Measurements from ENCODE around the gene MIER2. TPM values are rescaled to one million over a fixed set of nuclear protein-coding genes. Genes with fewer than 3 reads are reported as not detected.
"Not testable (repeated sequence)": the region's sequence is repeated elsewhere in the genome, so short reads cannot be mapped to it uniquely, and the experiment has no call there.

MIER2 gene
- total RNA-seq, 2 experiments from 2014 or later, result 21.2 to 24.6 TPM

- peaks cover 46% of the 10 kb centered on the region for H3K27me3 Mint-ChIP-seq
- DNase-seq, result no peak
These were observed 71.2 kb downstream of the MIER2 start for GRCh38 chr19:273393-273792.

DNA sequence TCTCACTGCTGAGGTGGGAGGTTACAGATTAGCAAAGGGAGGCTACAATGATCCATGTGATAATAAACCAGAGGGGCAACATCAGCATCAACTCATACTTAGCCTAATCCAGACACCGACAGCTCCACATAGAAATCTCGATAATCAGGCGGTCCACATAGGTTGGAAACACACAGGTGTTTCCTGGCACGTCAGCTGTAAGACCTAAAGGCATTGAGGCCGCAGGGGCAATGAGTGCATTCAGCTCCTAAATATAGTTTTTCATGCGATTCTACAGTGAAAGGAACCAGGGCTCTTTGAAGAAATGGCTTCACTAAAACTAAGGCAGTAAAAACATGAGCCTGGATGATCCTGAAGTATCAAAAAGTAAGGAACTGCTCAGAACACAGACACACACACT lies 72.7 kb downstream of the MIER2 start:
- CTCF ChIA-PET, result interaction anchor here (0.9 kb wide), 1 partner anchor 24 kb away, joined by 3 read pairs; no protein-coding TSS in a partner anchor
- H3K9me3 Mint-ChIP-seq (ENCODE audit: low read depth), result no peaks in the 10 kb centered on the region

More at GRCh38 chr19:273393-273792, 71.2 kb downstream of the MIER2 start:
- CTCF ChIA-PET, result no interaction called here
- Mint-ChIP-seq H3K36me3 (ENCODE audit: low read depth) (no peaks in the 10 kb centered on the region), H3K27ac (no peak overlapping the region), H3K9me3 (ENCODE audit: low read depth) (no peaks in the 10 kb centered on the region), H3K4me1 (no peaks in the 10 kb centered on the region), H3K4me3 (no peak overlapping the region)
- intact Hi-C loops (cut with DNase I, micrococcal nuclease), result no loop called here
- POLR2A ChIA-PET, result no interaction called here
- no peak for ATAC-seq

DNA sequence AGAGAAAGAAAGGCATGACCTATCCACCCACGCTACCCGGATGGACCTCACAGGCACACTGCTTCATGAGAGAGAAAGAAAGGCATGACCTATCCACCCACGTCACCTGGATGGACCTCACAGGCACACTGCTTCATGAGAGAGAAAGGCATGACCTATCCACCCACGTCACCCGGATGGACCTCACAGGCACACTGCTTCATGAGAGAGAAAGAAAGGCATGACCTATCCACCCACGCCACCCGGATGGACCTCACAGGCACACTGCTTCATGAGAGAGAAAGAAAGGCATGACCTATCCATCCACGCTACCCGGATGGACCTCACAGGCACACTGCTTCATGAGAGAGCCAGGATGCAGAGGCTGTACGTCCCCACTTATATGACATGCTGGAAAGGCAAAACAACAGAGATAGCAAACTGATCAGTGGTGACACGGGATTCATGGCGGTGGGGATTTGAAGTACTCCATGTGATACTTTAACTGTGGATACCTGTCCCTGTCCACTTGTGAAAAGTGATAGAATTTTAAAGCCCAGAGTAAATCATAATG lies 73.8 kb downstream of the MIER2 start:
- CTCF ChIA-PET; H3K4me3 Mint-ChIP-seq; DNase-seq; ATAC-seq; POLR2A ChIA-PET; intact Hi-C loops (cut with DNase I, micrococcal nuclease); H3K27ac Mint-ChIP-seq; H3K9me3 Mint-ChIP-seq (ENCODE audit: low read depth); H3K36me3 Mint-ChIP-seq (ENCODE audit: low read depth): not testable (repeated sequence)
- peaks cover 10% of the 10 kb centered on the region for H3K4me1 Mint-ChIP-seq
- H3K27me3 Mint-ChIP-seq, result peaks cover 45% of the 10 kb centered on the region

More for the DNA sequence above, 72.7 kb downstream of the MIER2 start:
- ATAC-seq (no peak), DNase-seq (no peak)
- no peak overlapping the region for H3K4me3 Mint-ChIP-seq
- H3K4me1 Mint-ChIP-seq, result peaks cover 6% of the 10 kb centered on the region
- H3K36me3 Mint-ChIP-seq (ENCODE audit: low read depth), result no peaks in the 10 kb centered on the region
- intact Hi-C loops (cut with DNase I, micrococcal nuclease), result no loop called here
- POLR2A ChIA-PET, result no interaction called here
- no peak overlapping the region for H3K27ac Mint-ChIP-seq
- H3K27me3 Mint-ChIP-seq, result peaks cover 45% of the 10 kb centered on the region

DNA sequence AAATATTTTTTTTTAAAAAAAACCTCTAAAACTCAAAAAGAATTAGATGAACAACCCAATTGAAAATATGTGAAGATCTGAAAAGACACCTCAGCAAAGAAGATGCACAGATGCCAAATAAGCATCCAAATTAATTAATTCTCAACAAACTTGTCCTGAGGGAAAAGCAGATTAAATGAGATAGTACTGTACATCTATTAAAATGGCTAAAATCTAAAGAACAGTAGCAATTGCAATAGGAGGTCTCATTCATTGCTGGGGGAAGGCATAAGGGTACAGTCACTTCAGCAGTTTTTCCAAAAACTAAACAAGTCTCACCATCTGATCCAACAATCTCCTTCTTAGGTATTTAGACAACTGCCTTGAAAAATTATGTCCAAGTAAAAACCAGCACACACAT lies 75.4 kb downstream of the MIER2 start:
- intact Hi-C loops (cut with DNase I, micrococcal nuclease), result no loop called here
- DNase-seq (no peak), ATAC-seq (no peak)
- ChIA-PET CTCF (no interaction called here), POLR2A (no interaction called here)
- Mint-ChIP-seq H3K36me3 (ENCODE audit: low read depth) (no peaks in the 10 kb centered on the region), H3K4me1 (peaks cover 10% of the 10 kb centered on the region), H3K27me3 (peaks cover 50% of the 10 kb centered on the region), H3K4me3 (no peak overlapping the region), H3K27ac (no peak overlapping the region), H3K9me3 (ENCODE audit: low read depth) (no peaks in the 10 kb centered on the region)

DNA sequence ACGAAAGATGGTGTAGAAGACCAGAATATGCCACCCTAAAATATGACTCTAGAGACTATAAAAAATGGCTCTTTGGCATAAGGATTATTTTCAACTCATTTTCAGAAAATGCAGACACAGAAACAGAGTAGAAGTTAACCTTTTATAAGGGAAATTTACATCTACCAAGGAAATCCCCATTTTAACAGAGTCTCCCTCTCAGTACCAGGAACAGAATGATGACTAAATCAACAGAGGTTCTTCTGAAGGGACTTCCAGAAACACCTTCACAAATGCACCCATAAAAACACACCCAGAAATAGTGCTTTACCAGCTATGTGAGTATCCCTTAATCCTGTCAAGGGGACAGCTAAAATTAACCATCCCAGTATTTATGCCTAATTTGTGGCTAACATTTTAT lies 82.5 kb downstream of the MIER2 start:
- Mint-ChIP-seq H3K9me3 (ENCODE audit: low read depth) (no peaks in the 10 kb centered on the region), H3K36me3 (ENCODE audit: low read depth) (no peaks in the 10 kb centered on the region), H3K27ac (peak overlapping the region; percentile 75), H3K4me3 (no peak overlapping the region), H3K4me1 (peaks cover 22% of the 10 kb centered on the region), H3K27me3 (peaks cover 36% of the 10 kb centered on the region)
- DNase-seq, result no peak
- ChIA-PET POLR2A (no interaction called here), CTCF (interaction anchor here (0.6 kb wide), 1 partner anchor 118 kb away, joined by 3 read pairs; no protein-coding TSS in a partner anchor)
- intact Hi-C loops (cut with DNase I, micrococcal nuclease), result no loop called here
- peak; percentile 85 for ATAC-seq

DNA sequence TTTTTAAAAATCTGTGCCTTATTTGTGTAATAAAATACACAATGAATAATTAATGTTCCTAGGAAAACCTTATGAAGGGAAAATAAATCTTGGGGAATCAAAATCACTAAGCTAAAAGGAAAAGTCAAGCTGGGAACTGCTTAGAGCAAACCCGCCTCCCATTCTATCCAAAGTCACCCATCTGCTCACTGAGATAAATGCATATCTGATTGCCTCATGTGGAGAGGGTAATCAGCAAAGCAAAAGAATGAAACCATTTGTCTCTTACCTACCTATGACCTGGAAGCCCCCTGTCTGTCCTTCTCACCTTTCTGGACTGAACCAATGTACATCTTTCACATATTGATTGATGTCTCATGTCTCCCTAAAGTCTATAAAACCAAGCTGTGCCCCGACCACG lies 87.8 kb downstream of the MIER2 start:
- H3K27ac Mint-ChIP-seq, result not testable (repeated sequence)

More for the DNA sequence above, 87.8 kb downstream of the MIER2 start:
- ATAC-seq; H3K4me3 Mint-ChIP-seq; H3K4me1 Mint-ChIP-seq; H3K9me3 Mint-ChIP-seq (ENCODE audit: low read depth); DNase-seq; POLR2A ChIA-PET; intact Hi-C loops (cut with DNase I, micrococcal nuclease); H3K36me3 Mint-ChIP-seq (ENCODE audit: low read depth): not testable (repeated sequence)
- CTCF ChIA-PET, result interaction anchor here (1.0 kb wide), 1 partner anchor 10 kb away, joined by 3 read pairs; no protein-coding TSS in a partner anchor
- H3K27me3 Mint-ChIP-seq, result peaks cover 32% of the 10 kb centered on the region

Other genes with a start within 250 kb of the MIER2 start
- not detected for gene OR4F17, start 237.7 kb downstream of the MIER2 start, total RNA-seq
- under 1 TPM; 0.37 to 0.42 TPM for gene PLPP2, start 53.4 kb downstream of the MIER2 start, total RNA-seq
- gene C2CD4C, start 64.4 kb upstream of the MIER2 start, total RNA-seq, result under 1 TPM; 0.09 to 0.11 TPM
- gene SHC2, start 116.2 kb upstream of the MIER2 start, total RNA-seq, result under 1 TPM in 1 of 2 experiments, not detected in 1; 0.21 TPM
- under 1 TPM in 1 of 2 experiments, not detected in 1; 0.14 TPM for gene MADCAM1, start 151.7 kb upstream of the MIER2 start, total RNA-seq
- gene TPGS1, start 162.7 kb upstream of the MIER2 start, total RNA-seq, result 1 to 10 TPM; 6.4 to 8.4 TPM
- 10 to 100 TPM; 36.7 to 41.5 TPM for gene CDC34, start 187.0 kb upstream of the MIER2 start, total RNA-seq
- 10 to 100 TPM; 22.5 to 25.3 TPM for gene GZMM, start 199.3 kb upstream of the MIER2 start, total RNA-seq
- gene BSG, start 227.8 kb upstream of the MIER2 start, total RNA-seq, result 100 to 1,000 TPM; 165 to 175 TPM
- gene HCN2, start 245.1 kb upstream of the MIER2 start, total RNA-seq, result under 1 TPM; 0.48 to 0.53 TPM